Lower leg skin (tissue), 4 donors: ENCODE data around the gene TUBD1. TPM values are rescaled to one million over a fixed set of nuclear protein-coding genes. Genes with fewer than 3 reads are reported as not detected.

Experiments used
- DNase-seq, 2 donors: peaks; one replicate each; pipeline ENCODE4 v3.0.0-alpha.2; 2019; ENCODE audit warnings: low spot score in 2 of 2
- H3K4me3 ChIP-seq: fragments of 200-600 bp; sonication (generic); 2 replicates; pipeline ENCODE4 v1.5.1; 2017; ENCODE audit warnings: mild to moderate bottlenecking, low read depth; ENCODE audit not compliant: poor library complexity, severe bottlenecking
- CTCF ChIP-seq, 3 donors: fragments of 450-650 bp; IDR thresholded peaks; one replicate each; pipeline ENCODE4 v1.5.1; 2016; ENCODE audit warnings: antibody characterized with exemption in 3 of 3, mild to moderate bottlenecking in 3 of 3, moderate library complexity in 2 of 3
- POLR2A ChIP-seq, 2 donors: fragments of 450-650 bp; IDR thresholded peaks; one replicate each; pipeline ENCODE4 v1.6.1; 2016 to 2017; ENCODE audit warnings: antibody characterized with exemption in 2 of 2, mild to moderate bottlenecking in 1 of 2, moderate library complexity in 1 of 2
- WGBS, 2 donors: methylation state at CpG; one replicate each; pipeline ENCODE4 v1.1.5; 2018; 5-methylcytosine and 5-hydroxymethylcytosine counted together
- intact Hi-C: fragments of 100-400 bp; cut with DNase I; formaldehyde crosslinking; loops from one replicate; pipeline ENCODE4 v1.15.0; 2023; ENCODE audit warnings: low total_unique reads
- microRNA counts, 2 donors: library from miRNA; unstranded; fragments of <30 nt; microRNA quantifications; one replicate each; lab custom pipeline; 2016
- microRNA-seq, 2 donors: library from miRNA; unstranded; fragments of <30 nt; microRNA quantifications; one replicate each; pipeline ENCODE4, GENCODE V29; 2016; ENCODE audit warnings: borderline replicate concordance in 2 of 2, borderline number of aligned reads in 1 of 2
- total RNA-seq, 4 donors: library from RNA; depleted of rRNA; stranded (reverse); fragments of >200 nt; gene quantifications; one replicate each; pipeline ENCODE4 v1.1.0, GENCODE V29; 2016

Gene TUBD1
- total RNA-seq, 4 donors from 2014 or later: 8.2 to 22.5 (median 13.2) TPM

GRCh38 chr17:59814685-59815084 lies 78.1 kb downstream of the TUBD1 start:
- intact Hi-C loops: no loop called here
- DNase-seq: no peak
- TF ChIP-seq POLR2A (IDR thresholded peaks at IDR 0.05) (no peak), CTCF (IDR thresholded peaks at IDR 0.05) (no peak)
- WGBS, 2 donors: 85 to 90% methylated on average over 3 of the region's 3 CpGs
- H3K4me3 ChIP-seq: no peak overlapping the region

DNA sequence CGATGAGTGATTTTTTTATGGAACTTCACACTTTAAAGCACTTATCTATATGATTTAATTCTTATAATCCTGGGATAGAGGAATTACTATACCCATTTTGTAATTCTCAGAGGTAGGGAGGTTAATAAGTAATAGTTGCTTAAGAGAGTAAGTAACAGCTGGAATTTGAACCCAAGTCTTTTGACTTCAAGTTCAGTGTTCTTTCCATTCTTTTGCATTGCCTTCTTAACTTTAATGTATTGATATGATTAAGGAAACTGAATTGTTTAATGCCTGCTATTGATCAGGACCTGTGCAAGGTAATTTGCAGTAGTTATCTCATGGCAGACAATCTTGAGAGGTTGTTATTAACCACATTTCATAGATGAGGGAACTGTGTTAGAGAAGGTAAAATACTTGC lies 78.5 kb downstream of the TUBD1 start:
- DNase-seq: no peak
- 95 to 100% methylated on average over 1 of the region's 1 CpG for WGBS, 2 donors
- no peak overlapping the region for H3K4me3 ChIP-seq
- TF ChIP-seq POLR2A (IDR thresholded peaks at IDR 0.05): no peak
- no peak for TF ChIP-seq CTCF (IDR thresholded peaks at IDR 0.05)
- intact Hi-C loops: no loop called here

- no peak for DNase-seq
- H3K4me3 ChIP-seq: no peak overlapping the region
- intact Hi-C loops: no loop called here
- TF ChIP-seq CTCF (IDR thresholded peaks at IDR 0.05) (no peak), POLR2A (IDR thresholded peaks at IDR 0.05) (no peak)
- 80 to 86% methylated on average over 3 of the region's 3 CpGs for WGBS, 2 donors
Measured at GRCh38 chr17:59812139-59812538, 80.6 kb downstream of the TUBD1 start.

GRCh38 chr17:59811209-59811608 lies 81.5 kb downstream of the TUBD1 start:
- no peak for DNase-seq
- intact Hi-C loops: no loop called here
- 91 to 93% methylated on average over 1 of the region's 1 CpG for WGBS, 2 donors
- TF ChIP-seq CTCF (IDR thresholded peaks at IDR 0.05) (no peak), POLR2A (IDR thresholded peaks at IDR 0.05) (no peak)
- H3K4me3 ChIP-seq: no peak overlapping the region

DNA sequence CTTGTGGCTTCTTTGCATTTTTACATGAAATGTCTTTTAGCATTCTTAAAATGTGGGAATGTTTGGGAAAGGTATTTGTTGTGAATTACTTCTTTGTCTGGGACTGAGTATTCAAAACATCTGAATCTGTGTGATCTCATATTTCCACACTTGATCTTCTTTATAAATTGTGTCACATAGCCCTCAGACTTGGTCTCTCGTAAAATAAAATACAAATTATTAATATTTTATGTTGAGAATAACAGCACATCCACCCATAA lies 81.9 kb downstream of the TUBD1 start:
- TF ChIP-seq CTCF (IDR thresholded peaks at IDR 0.05): no peak
- no peak for TF ChIP-seq POLR2A (IDR thresholded peaks at IDR 0.05)
- no peak for DNase-seq
- intact Hi-C loops: no loop called here
- 88 to 94% methylated on average over 1 of the region's 1 CpG for WGBS, 2 donors
- H3K4me3 ChIP-seq: no peak overlapping the region

MicroRNAs within 50 kb of the gene (microRNA counts, 767-probe panel; counts per million panel counts)
- microRNA hsa-miR-21-5p (lab: Ali Mortazavi, UCI): 358 to 12,368 counts per million in 2 donors

Small RNA genes lying within 50 kb of the gene (microRNA-seq; reads per million reads assigned to microRNA genes)
- 30,788 to 34,876 reads per million in 2 donors for gene MIR21

Other genes starting within 250 kb of the TUBD1 start
- 10 to 100 TPM; 15.4 to 29.2 (median 18.7) TPM for gene PTRH2, start 185.5 kb downstream of the TUBD1 start, total RNA-seq
- gene VMP1, start 185.3 kb downstream of the TUBD1 start, total RNA-seq: 10 to 100 TPM; 35.3 to 69.7 (median 61.1) TPM
- gene RPS6KB1, start 178 bp upstream of the TUBD1 start, total RNA-seq: 10 to 100 TPM; 21.3 to 52.5 (median 28.2) TPM
- gene RNFT1, start 71.8 kb upstream of the TUBD1 start, total RNA-seq: 10 to 100 TPM; 12.4 to 17.4 (median 14.4) TPM
- gene HEATR6, start 186.0 kb upstream of the TUBD1 start, total RNA-seq: 10 to 100 TPM; 13.5 to 18.5 (median 16.2) TPM